Esophagus squamous epithelium (tissue), 4 donors: ENCODE results near the gene CACNA1D.

Experiments
- CTCF ChIP-seq, 6 experiments: fragments of 450-650 bp in 4 of 6; fragments of 200-600 bp in 2 of 6; sonication (generic) in 2 of 6; IDR thresholded peaks; one replicate each; pipeline ENCODE4 v1.5.1; 2016 to 2019; ENCODE audit warnings: antibody characterized with exemption in 6 of 6, mild to moderate bottlenecking in 4 of 6, moderate library complexity in 4 of 6
- POLR2A ChIP-seq, 4 donors: fragments of 450-650 bp; IDR thresholded peaks; one replicate each; pipeline ENCODE4 v1.6.1; 2017; ENCODE audit warnings: antibody characterized with exemption in 4 of 4, mild to moderate bottlenecking in 4 of 4, moderate library complexity in 3 of 4

DNA sequence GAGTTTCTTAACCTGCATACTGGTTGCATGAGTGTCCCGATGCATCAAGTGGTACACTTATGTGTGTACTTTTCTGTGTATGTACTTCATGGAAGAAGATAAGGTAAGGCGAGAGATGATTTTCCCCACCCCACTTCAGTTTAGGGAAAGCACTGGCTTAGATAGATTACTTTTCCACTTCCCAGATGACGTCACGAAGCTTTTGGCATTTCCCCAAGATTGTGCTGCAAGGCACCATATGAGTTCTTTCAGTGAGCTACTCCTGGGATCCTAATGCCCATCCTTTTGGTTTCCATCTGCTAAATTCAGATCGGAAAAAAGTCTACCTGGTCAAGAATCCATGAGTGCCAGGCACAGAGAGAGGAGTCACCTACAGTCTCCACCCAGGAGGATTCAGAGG is 356.5 kb downstream of the CACNA1D start:
- TF ChIP-seq CTCF (IDR thresholded peaks at IDR 0.05) (no peak), POLR2A (IDR thresholded peaks at IDR 0.05) (no peak)
